Mesenteric fat pad (tissue), 1 donor: ENCODE results near the gene HTATSF1. TPM values are rescaled to one million over a fixed set of nuclear protein-coding genes. Genes with fewer than 3 reads are reported as not detected.

Experiments
- DNase-seq: peaks from one replicate; pipeline ENCODE4 v3.0.0-alpha.2; 2020; ENCODE audit warnings: low spot score
- total RNA-seq: library from RNA; stranded (reverse); fragmentation: NEBNext Ultra II Directional; extraction: Animal tissue kit (Norgen Biotek cat#: 25700); gene quantifications from one replicate; pipeline ENCODE4 v1.2.1, GENCODE V29; 2021
- donor health status: DM: yes; HTN: yes; CAD: no.

Gene HTATSF1
- total RNA-seq, 1 donor from 2014 or later = 34.2 TPM

- DNase-seq = no peak
Measured at GRCh38 chrX:136495043-136495442, 2.3 kb upstream of the HTATSF1 start.

- DNase-seq = no peak
Measured at GRCh38 chrX:136496186-136496763, 1.1 kb upstream of the HTATSF1 start.

DNA sequence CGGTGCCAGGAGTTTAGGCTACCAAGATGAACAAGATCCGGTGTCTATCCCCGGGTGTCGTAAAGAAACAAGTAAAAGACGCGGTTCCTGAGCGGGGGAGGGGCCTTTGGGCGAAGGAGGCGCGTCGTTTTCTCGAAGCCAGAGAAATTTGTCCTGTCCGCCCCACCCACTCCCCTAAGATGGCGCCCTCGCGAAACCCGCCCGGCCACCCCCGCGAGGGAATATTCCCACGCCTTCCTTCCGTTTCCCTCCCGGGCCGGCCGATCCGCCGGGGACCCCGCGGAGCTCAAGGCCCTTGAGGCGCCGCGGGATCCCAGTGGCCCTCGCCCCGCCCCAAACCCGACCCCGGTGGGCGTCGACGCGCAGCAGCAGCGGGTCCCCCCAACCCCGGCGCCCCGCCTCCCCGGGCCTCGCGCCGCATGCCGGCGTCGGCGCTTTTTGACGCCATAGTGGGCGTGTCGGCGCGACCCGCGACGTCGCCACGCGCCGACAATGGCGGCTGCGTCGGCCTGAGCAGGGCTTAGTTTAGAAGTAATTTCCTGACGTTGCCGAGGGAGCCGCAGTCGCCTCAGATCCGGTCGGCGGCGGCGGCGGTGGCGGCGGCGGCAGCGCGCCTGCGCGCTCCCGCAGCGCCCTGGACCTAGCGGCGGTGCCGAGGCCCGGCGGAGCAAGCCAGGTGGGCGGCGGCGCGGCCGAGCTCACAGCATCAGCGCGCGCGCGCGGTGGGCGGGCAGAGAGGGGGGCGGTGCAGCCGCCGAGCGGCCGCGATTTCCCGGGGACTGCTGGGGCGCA, 432 bp upstream of the HTATSF1 start:
- DNase-seq = peak; percentile 92

DNA sequence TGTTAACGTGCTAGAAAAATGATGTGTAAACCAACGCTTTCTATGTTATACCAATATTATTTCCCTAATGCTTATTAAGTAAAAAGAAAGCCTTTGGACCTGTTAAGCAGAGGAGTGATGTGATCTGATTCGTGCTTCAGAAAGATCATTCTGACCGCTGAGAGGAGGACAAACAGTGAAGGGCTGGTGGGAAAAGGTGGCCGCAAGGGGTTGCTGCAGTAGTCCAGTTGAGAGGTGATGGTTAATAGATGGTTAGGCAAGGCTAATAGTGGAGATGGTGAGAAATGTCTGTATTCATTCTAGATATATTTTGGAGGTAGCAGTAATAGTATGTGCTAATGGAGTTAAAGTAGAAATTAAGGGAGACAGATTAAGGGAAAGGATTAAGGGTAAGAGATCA, 21.7 kb downstream of the HTATSF1 start:
- no peak for DNase-seq

DNA sequence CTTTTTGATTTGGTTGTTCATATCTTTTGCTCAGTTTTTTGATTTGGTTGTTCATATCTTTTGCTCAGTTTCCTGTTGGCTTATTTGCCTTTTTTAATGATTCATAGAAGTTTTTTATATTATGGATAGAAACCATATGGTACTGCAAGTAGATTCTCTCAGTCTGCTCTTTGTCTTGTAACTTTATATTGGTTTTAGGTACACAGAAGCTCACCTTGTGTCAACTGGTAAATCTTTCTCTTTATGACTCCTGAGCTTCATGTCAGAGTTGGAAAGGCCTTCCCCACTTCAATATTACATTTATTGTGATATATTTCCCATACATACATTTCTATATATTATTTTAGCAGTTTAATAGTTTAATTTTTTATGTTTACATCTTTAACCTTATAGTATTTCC, 26.4 kb downstream of the HTATSF1 start:
- DNase-seq = no peak

- DNase-seq = no peak
Measured at GRCh38 chrX:136525738-136526606, 28.6 kb downstream of the HTATSF1 start.

GRCh38 chrX:136528645-136529315, 31.4 kb downstream of the HTATSF1 start:
- no peak for DNase-seq

- no peak for DNase-seq
Measured at GRCh38 chrX:136529795-136530194, 32.4 kb downstream of the HTATSF1 start.

GRCh38 chrX:136531951-136532350, 34.6 kb downstream of the HTATSF1 start, which contains the start of gene VGLL1:
VGLL1 (plus strand) TSS chrX:136532215; CDS start chrX:136536021, 3,806 bp downstream.
- DNase-seq = no peak

GRCh38 chrX:136534131-136534530, 36.7 kb downstream of the HTATSF1 start:
- DNase-seq = no peak

DNA sequence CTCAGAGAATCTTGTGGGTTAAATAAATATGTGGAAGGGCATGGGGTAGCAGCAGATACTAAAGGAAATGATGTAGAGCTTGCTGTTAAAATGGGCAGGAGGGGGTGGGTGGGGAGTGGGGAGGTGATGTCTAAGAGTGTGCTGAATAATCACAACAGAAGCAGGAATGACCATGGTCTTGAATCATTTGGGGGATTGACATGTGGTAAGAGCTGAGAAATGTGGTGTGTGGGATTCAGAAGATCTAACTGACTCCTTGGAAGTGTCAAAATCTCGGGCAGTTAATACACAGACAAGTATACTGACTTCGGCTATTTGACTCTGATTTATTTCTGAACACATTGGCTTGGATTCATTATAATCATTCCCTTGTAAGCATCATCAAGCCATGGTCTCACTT, 41.4 kb downstream of the HTATSF1 start:
- no peak for DNase-seq

GRCh38 chrX:136540226-136540625, 42.8 kb downstream of the HTATSF1 start:
- no peak for DNase-seq

DNA sequence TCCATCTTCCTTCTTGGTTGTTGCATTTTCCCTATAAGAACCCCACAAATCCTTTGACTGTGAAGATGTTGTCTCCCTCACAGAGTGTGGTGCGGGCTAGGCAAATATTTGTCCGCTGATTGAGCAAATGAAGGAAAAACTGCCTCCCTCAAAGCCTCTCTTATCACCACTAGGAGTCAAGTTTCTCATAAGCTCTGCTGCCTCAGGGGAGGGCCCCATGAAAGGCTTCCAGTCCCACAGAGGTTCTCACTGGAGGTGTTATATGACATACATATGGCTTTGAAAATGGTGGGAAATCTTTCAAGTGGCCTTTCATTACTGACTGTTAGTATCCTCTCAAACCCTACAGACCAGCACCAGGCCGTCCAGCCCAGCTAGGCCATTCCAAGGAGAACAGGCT, 43.9 kb downstream of the HTATSF1 start:
- no peak for DNase-seq

- DNase-seq = no peak
Measured at GRCh38 chrX:136542281-136542680, 44.9 kb downstream of the HTATSF1 start.

DNA sequence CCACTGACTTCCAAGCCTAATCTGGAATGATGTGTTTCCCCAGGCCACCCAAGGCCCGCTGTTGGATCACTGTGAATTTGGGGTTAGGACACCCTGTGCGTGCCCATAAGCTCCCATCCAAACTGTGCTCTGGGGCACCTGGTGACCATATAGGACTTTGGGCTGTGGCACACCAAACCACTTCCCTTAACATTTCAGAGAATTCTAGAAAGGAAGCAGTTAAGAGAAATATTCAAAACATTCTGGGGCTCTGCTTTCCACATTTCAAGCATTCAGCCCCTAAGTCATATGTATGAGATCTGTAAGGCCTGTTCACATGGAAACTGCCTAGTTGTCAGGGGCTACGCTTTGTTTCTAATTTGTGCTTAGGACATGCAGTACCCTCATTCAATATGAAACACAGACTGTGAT, 49.0 kb downstream of the HTATSF1 start:
- DNase-seq = no peak

GRCh38 chrX:136549226-136549625, 51.8 kb downstream of the HTATSF1 start:
- no peak for DNase-seq

DNA sequence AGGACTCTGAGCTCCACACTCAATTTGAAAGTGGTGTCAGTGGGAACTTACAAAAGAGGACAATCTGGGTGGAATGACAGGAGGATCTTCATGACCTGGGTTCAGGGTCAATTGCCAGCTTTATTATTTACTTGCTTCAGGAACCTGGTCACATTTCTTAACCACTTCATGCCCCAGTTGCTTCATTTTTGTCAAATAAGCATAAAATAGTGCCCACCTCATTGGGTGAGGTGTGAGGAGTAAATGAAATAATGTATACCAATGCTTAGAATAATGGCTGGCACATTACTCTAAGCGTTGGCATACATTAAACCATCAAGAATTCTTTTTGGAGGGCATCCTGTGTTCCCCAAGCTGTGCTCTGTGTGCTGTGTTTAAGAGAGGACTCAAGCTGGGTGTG, 54.0 kb downstream of the HTATSF1 start:
- no peak for DNase-seq

GRCh38 chrX:136555694-136556093, 58.3 kb downstream of the HTATSF1 start:
- no peak for DNase-seq
